ENCODE results near the gene TMEM255B. TPM values are rescaled to one million over a fixed set of nuclear protein-coding genes. Genes with fewer than 3 reads are reported as not detected.
A peak's percentile ranks its signal among the peaks of the same experiment; 100 is the strongest.

The TMEM255B gene
- total and polyA plus RNA-seq, 2 of the 4 experiments (the other 2 are of a cell fraction): 0.36 to 0.94 TPM

DNA sequence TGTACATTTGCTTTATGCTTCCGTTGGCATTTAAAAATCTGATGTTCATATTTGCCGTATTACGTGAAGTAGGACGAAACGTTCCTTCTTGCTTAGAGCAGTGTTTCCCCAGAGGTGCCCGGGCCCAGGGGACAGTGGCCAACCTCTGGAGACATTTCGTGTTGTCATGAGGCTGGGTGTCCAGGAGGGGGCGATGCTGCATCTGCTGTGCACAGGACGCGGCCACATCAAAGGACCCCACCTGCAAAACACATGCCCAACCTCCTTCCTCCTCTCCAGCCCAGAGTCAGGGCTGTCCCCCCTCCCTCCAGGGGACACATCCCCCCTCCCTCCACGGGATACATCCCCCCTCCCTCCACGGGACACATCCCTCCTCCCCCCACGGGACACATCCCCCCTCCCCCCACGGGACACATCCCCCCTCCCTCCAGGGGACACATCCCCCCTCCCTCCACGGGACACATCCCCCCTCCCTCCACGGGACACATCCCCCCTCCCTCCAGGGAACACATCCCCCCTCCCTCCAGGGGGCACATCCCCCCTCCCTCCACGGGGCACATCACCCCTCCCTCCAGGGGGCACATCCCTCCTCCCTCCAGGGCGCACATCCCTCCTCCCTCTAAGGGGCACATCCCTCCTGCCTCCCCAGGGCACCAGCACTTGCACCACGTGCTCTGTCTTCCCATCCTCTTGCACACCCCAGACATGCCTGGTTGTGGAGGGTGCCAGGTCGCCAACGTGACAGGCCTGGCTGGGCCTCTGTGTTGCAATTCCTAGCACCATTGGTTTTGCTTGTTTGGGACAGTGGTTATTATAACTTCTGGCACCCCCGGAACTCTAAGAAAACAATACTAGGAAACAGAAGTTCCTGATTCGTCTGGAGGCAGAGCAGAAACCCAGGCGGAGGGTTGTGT lies 58.2 kb downstream of the TMEM255B start:
- BruUV-seq (replicated peaks): no TSS peak
- peak overlapping the region; percentile 78 for H3K4ac ChIP-seq (ENCODE audit: low read depth, low read length)
- peaks cover 13% of the 10 kb centered on the region for H3K36me3 ChIP-seq (ENCODE audit: control insufficient read depth, insufficient read depth, low read length)
- H4K5ac ChIP-seq (ENCODE audit: low read depth, low read length): no peak overlapping the region
- H2AK5ac ChIP-seq (ENCODE audit: low read depth, low read length): peak overlapping the region; percentile 58; the same call in 1 of the 2 replicates
- no peaks in the 10 kb centered on the region for H3K9me3 ChIP-seq (ENCODE audit: control insufficient read depth, insufficient read depth, low read length)
- H3K9ac ChIP-seq (ENCODE audit: low read depth, low read length): no peak overlapping the region
- intact Hi-C loops (cut with micrococcal nuclease): loop anchor here (1.0 to 10.0 kb wide), 3 partner anchors 130 to 409 kb away; no protein-coding TSS in a partner anchor
- peak overlapping the region; percentile 12 for H2BK5ac ChIP-seq (ENCODE audit: low read depth, low read length, poor library complexity, severe bottlenecking)
- H3K79me1 ChIP-seq (ENCODE audit: low read depth in 1 of 2, low read length in 2 of 2): peaks cover 3 to 57% of the 10 kb centered on the region in 2 experiments
- no peak overlapping the region for H2BK15ac ChIP-seq (ENCODE audit: low read depth, low read length)
- 55% methylated on average over 7 of the region's 24 CpGs; no CpG with 5 or more reads in 1 of the 2 experiments for WGBS, 2 experiments (ENCODE audit: extremely low coverage in 2 of 2, insufficient read length in 1 of 2)
- H3K27me3 ChIP-seq (ENCODE audit: control insufficient read depth, insufficient read depth, low read length): no peaks in the 10 kb centered on the region
- peak overlapping the region; percentile 52; the same call in 1 of the 2 replicates for H3K14ac ChIP-seq (replicated peaks; ENCODE audit: low read depth, low read length)
- H3K4me1 ChIP-seq (ENCODE audit: control insufficient read depth, insufficient read depth, low read length): peaks cover 32% of the 10 kb centered on the region
- no peak overlapping the region; the same call in 1 of the 2 replicates for H2BK20ac ChIP-seq (ENCODE audit: low read depth, low read length)
- H2BK120ac ChIP-seq (ENCODE audit: low read depth, low read length): peak overlapping the region; percentile 63
- ATAC-seq (ENCODE audit: low read depth) (peak; percentile 3), DNase-seq (peak; percentile 83)
- ChIA-PET CTCF (no interaction called here), POLR2A (ENCODE audit: unreplicated experiment) (no interaction called here)
- H3K56ac ChIP-seq (ENCODE audit: extremely low read depth, insufficient read depth, low read length): no peak overlapping the region
- H3K23ac ChIP-seq (ENCODE audit: low read depth, low read length): no peak overlapping the region
- H3K27ac ChIP-seq (ENCODE audit: insufficient read depth, low read length): peak overlapping the region; percentile 3; the same call in 1 of the 2 replicates
- H4K8ac ChIP-seq (ENCODE audit: low read depth in 2 of 2, low read length in 2 of 2): peak overlapping the region in 1 of 2 experiments; percentile 43; a peak in 1 of 4 replicates
- H3K18ac ChIP-seq (ENCODE audit: low read depth, low read length): no peak overlapping the region; the same call in 1 of the 2 replicates
- peak overlapping the region; percentile 79 for H2AFZ ChIP-seq (replicated peaks; ENCODE audit: low read length, poor library complexity)
- peak overlapping the region; percentile 74 for H4K91ac ChIP-seq (ENCODE audit: insufficient read depth, low read depth, low read length)
- peaks cover 47% of the 10 kb centered on the region for H4K20me1 ChIP-seq (ENCODE audit: insufficient read depth, low read length)
- in situ Hi-C loops (cut with MboI; ENCODE audit: low sequenced_read_pairs): no loop called here
- H2AK9ac ChIP-seq (replicated peaks; ENCODE audit: low read depth, low read length, poor library complexity): peak overlapping the region; percentile 80
- dilution Hi-C loops (cut with HindIII; ENCODE audit: low sequenced_read_pairs, unreplicated experiment): no loop called here
- H3K4me3 ChIP-seq (ENCODE audit: insufficient read depth, low read depth, low read length): no peak overlapping the region
- no peak overlapping the region for H3K4me2 ChIP-seq (ENCODE audit: low read depth, low read length)
- peaks cover 12% of the 10 kb centered on the region for H3K9me1 ChIP-seq (ENCODE audit: insufficient read depth, low read length)
- peak; percentile 80 for TF ChIP-seq RAD21 (IDR thresholded peaks at IDR 0.05; ENCODE audit: low read length)
- TF ChIP-seq NFE2L2 (IDR thresholded peaks at IDR 0.05; ENCODE audit: low read depth, low read length): no peak
- peak; percentile 95 for TF ChIP-seq CEBPB (IDR thresholded peaks at IDR 0.05; ENCODE audit: low read depth, low read length)
- TF ChIP-seq CTCF (conservative IDR thresholded peaks at IDR 0.05; ENCODE audit: low read depth, low read length): peak; percentile 78
- TF ChIP-seq MAZ (IDR thresholded peaks at IDR 0.05; ENCODE audit: borderline replicate concordance, low read depth, low read length): peak; percentile 88
- TF ChIP-seq MXI1 (IDR thresholded peaks at IDR 0.05; ENCODE audit: borderline replicate concordance, low read depth, low read length): peak; percentile 90
- TF ChIP-seq BHLHE40 (IDR thresholded peaks at IDR 0.05; ENCODE audit: low read depth, low read length): peak; percentile 60
- TF ChIP-seq RFX5 (IDR thresholded peaks at IDR 0.05; ENCODE audit: low read depth, low read length): no peak
- TF ChIP-seq SMC3 (IDR thresholded peaks at IDR 0.05; ENCODE audit: low read depth, low read length): peak; percentile 51
- TF ChIP-seq ELK1 (IDR thresholded peaks at IDR 0.05; ENCODE audit: borderline replicate concordance, low read depth, low read length): no peak
- peak; percentile 84 for TF ChIP-seq USF2 (IDR thresholded peaks at IDR 0.05; ENCODE audit: low read depth, low read length)
- TF ChIP-seq RCOR1 (IDR thresholded peaks at IDR 0.05; ENCODE audit: insufficient replicate concordance, low read length): no peak

Measured in IMR-90 (cell line).